ENCODE measurements around the gene PIK3CA.

GRCh38 chr3:179279837-179280236 lies 131.7 kb downstream of the PIK3CA start:
- TF ChIP-seq POLR2A (IDR thresholded peaks at IDR 0.05), result no peak
- TF ChIP-seq CTCF (IDR thresholded peaks at IDR 0.05), result no peak

All from vagina (tissue), 2 donors.